Duodenal mucosa (tissue), 2 donors: Measurements from ENCODE around the gene PCBP2.
"Not testable (repeated sequence)": the region's sequence is repeated elsewhere in the genome, so short reads cannot be mapped to it uniquely, and the experiment has no call there.

Experiments
- H3K27ac ChIP-seq: one replicate; pipeline ENCODE4 v1.7.0; 2013; ENCODE audit warnings: low read depth, low read length
- H3K27me3 ChIP-seq, 2 donors: one replicate each; pipeline ENCODE4 v1.7.0; 2013; ENCODE audit warnings: low read length in 2 of 2, control low read depth in 1 of 2; ENCODE audit not compliant: insufficient read depth in 2 of 2, control insufficient read depth in 1 of 2
- H3K36me3 ChIP-seq, 2 donors: one replicate each; pipeline ENCODE4 v1.7.0; 2013; ENCODE audit warnings: low read length in 2 of 2, control low read depth in 1 of 2; ENCODE audit not compliant: insufficient read depth in 2 of 2, control insufficient read depth in 1 of 2
- H3K4me1 ChIP-seq, 2 donors: one replicate each; pipeline ENCODE4 v1.7.0; 2013; ENCODE audit warnings: low read length in 2 of 2, control low read depth in 1 of 2; ENCODE audit not compliant: insufficient read depth in 2 of 2, control insufficient read depth in 1 of 2
- H3K4me3 ChIP-seq, 2 donors: one replicate each; pipeline ENCODE4 v1.7.0; 2013; ENCODE audit warnings: low read length in 2 of 2, low read depth in 1 of 2
- H3K9ac ChIP-seq, 2 donors: one replicate each; pipeline ENCODE4 v1.7.0; 2013; ENCODE audit warnings: low read length in 2 of 2, low read depth in 1 of 2
- H3K9me3 ChIP-seq, 2 donors: one replicate each; pipeline ENCODE4 v1.7.0; 2013; ENCODE audit warnings: low read length in 2 of 2, control low read depth in 1 of 2; ENCODE audit not compliant: control insufficient read depth in 1 of 2

The PCBP2 gene

DNA sequence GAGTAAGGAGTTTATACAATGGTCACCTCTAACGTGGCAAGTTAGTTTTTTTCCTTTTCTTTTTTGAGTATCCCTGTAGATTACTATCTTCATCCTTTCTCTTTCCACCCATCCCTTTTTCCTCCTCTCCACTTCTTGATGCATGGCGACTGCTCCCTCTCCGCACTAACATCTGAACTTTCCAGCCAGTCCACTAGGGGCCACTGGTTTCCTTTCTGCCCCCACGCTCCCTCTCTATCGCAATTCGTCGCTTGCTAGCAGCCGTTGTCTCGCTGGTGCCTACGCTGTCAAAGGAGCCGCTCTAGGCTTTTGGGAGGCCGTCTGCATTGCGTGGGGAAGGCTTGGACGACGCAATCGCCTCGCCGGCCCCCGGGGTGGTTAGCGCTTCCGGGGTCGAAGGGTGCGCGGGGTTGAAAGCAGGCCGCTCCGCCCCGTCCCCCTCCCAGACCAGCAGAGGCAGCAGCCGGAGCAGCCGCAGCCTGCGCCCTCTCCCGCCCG, at the start of gene PCBP2:
Gene PCBP2, plus strand, starts transcription at position 442 of the 498 bp plus-strand sequence. CDS start 2,699 bp downstream, outside the sequence.
- H3K27ac ChIP-seq, result peak within 1 kb of the TSS; percentile 93
- H3K27me3 ChIP-seq, result no peaks in the 10 kb centered on the region
- peaks cover 26 to 28% of the 10 kb centered on the region in 2 donors for H3K4me1 ChIP-seq
- peak within 1 kb of the TSS; percentile 80 to 97 for H3K9ac ChIP-seq
- H3K36me3 ChIP-seq, result peaks cover 16 to 43% of the 10 kb centered on the region in 2 donors
- peak within 1 kb of the TSS; percentile 74 to 94 for H3K4me3 ChIP-seq
- no peaks in the 10 kb centered on the region for H3K9me3 ChIP-seq

DNA sequence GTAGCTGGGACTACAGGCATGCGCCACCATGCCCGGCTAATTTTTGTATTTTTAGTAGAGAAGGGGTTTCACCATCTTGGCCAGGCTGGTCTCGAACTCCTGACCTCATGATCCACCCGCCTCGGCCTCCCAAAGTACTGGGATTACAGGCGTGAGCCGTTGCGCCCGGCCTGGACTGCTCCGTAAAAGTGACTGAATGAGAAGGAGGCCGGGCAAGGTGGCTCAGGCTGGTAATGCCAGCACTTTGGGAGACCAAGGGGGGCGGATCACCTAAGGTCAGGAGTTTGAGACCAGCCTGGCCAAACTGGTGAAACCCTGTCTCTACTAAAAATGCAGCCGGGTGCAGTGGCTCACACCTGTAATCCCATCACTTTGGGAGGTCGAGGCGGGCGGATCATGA, 49.6 kb upstream of the PCBP2 start:
- H3K9ac ChIP-seq, H3K4me1 ChIP-seq, H3K4me3 ChIP-seq, H3K27ac ChIP-seq, H3K27me3 ChIP-seq, H3K9me3 ChIP-seq: not testable (repeated sequence)
- H3K36me3 ChIP-seq, result peaks cover 0 to 13% of the 10 kb centered on the region in 2 donors

GRCh38 chr12:53402871-53403270, 49.0 kb upstream of the PCBP2 start:
- Histone ChIP-seq H3K9ac (no peak overlapping the region), H3K4me3 (no peak overlapping the region), H3K27me3 (no peaks in the 10 kb centered on the region), H3K4me1 (no peaks in the 10 kb centered on the region), H3K27ac (no peak overlapping the region), H3K36me3 (peaks cover 0 to 13% of the 10 kb centered on the region in 2 donors), H3K9me3 (no peaks in the 10 kb centered on the region)

DNA sequence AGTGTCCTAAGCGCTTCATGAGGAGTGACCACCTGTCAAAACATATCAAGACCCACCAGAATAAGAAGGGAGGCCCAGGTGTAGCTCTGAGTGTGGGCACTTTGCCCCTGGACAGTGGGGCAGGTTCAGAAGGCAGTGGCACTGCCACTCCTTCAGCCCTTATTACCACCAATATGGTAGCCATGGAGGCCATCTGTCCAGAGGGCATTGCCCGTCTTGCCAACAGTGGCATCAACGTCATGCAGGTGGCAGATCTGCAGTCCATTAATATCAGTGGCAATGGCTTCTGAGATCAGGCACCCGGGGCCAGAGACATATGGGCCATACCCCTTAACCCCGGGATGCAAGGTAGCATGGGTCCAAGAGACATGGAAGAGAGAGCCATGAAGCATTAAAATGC, 41.0 kb upstream of the PCBP2 start:
- peaks cover 25 to 40% of the 10 kb centered on the region in 2 donors for H3K36me3 ChIP-seq
- no peaks in the 10 kb centered on the region for H3K9me3 ChIP-seq
- no peak overlapping the region for H3K27ac ChIP-seq
- no peak overlapping the region for H3K9ac ChIP-seq
- peaks cover 3 to 4% of the 10 kb centered on the region in 2 donors for H3K4me1 ChIP-seq
- no peaks in the 10 kb centered on the region for H3K27me3 ChIP-seq
- no peak overlapping the region for H3K4me3 ChIP-seq

GRCh38 chr12:53413485-53414204, 38.3 kb upstream of the PCBP2 start:
- Histone ChIP-seq H3K9me3 (no peaks in the 10 kb centered on the region), H3K4me1 (peaks cover 3 to 4% of the 10 kb centered on the region in 2 donors), H3K27ac (no peak overlapping the region), H3K36me3 (peaks cover 25 to 31% of the 10 kb centered on the region in 2 donors), H3K9ac (no peak overlapping the region), H3K4me3 (no peak overlapping the region), H3K27me3 (no peaks in the 10 kb centered on the region)

DNA sequence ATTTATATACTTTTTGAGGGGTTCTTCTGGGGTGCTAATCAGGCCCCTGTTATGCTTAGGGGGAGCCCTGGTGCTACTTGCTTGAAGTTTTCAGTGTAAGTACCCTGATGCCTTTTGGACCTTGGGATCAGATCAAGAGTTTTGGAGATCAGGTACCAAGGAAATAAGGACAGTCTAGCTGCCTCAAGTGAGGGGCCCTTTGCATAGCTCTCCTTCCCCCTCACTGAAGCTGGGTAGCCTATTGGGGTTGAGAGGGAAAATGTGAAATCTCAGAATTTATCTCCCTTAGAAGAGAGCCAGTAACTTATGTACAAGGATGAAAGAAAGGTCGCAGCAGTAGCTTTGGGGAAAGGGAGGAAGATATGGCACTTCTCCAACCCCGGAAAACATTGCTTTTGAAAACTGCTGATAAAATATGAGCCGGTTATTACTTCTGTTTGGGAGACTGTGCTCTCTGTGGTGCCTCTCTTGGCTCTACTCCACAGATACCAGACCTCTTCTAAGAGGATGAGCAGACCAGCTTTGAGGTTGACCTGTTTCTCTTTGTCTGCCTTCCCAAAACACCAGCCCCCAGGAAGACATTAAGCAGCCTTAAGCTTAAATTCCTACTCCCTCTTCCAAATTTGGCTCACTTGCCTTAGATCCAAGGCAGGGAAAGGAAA, 37.0 kb upstream of the PCBP2 start:
- H3K36me3 ChIP-seq, result peaks cover 20 to 21% of the 10 kb centered on the region in 2 donors
- H3K4me1 ChIP-seq, result peaks cover 3 to 4% of the 10 kb centered on the region in 2 donors
- no peak overlapping the region for H3K4me3 ChIP-seq
- H3K27me3 ChIP-seq, result no peaks in the 10 kb centered on the region
- no peak overlapping the region for H3K9ac ChIP-seq
- H3K9me3 ChIP-seq, result no peaks in the 10 kb centered on the region
- H3K27ac ChIP-seq, result no peak overlapping the region

DNA sequence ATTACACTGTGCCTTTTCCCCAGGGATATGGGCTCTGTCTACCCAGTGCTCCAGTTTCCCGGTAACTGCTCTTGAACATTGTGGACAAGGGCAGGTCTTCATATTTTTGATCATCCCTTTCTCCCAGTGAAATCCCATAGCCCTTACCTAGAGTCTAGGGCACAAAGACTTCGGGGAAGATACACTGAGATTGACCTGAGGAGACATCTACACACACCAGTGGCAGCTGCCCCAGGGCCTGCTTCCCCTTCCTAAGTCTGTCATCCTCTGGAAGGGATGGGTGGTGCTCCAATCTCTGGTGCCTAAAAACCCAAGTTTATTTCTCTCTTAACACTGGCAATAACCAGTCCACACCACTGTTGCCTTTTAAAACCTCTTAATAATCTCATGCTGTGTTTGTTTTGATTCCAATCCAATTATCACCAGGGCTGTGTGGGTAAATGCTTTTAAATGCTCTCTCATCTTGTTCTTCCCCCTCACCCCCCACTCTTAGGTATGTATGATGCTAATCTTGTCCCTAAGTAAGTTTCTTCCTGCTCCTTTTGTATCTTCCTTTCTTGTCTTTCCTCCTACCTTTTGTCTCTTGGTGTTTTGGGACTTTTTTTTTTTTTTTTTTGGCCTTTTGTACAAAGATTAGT, 36.0 kb upstream of the PCBP2 start:
- not testable (repeated sequence) for H3K4me1 ChIP-seq, H3K27ac ChIP-seq, H3K9ac ChIP-seq, H3K9me3 ChIP-seq, H3K27me3 ChIP-seq, H3K4me3 ChIP-seq
- peaks cover 16 to 17% of the 10 kb centered on the region in 2 donors for H3K36me3 ChIP-seq

- H3K9me3 ChIP-seq, H3K36me3 ChIP-seq, H3K9ac ChIP-seq, H3K27ac ChIP-seq, H3K27me3 ChIP-seq, H3K4me1 ChIP-seq, H3K4me3 ChIP-seq: not testable (repeated sequence)
These were observed 34.5 kb upstream of the PCBP2 start for GRCh38 chr12:53417291-53417816.

- Histone ChIP-seq H3K36me3 (no peaks in the 10 kb centered on the region), H3K9ac (no peak overlapping the region), H3K4me3 (no peak overlapping the region), H3K9me3 (no peaks in the 10 kb centered on the region), H3K27ac (no peak overlapping the region), H3K27me3 (no peaks in the 10 kb centered on the region), H3K4me1 (peaks cover 0 to 4% of the 10 kb centered on the region in 2 donors)
These were observed 33.7 kb upstream of the PCBP2 start for GRCh38 chr12:53418221-53418620.

- H3K4me1 ChIP-seq, result peaks cover 0 to 4% of the 10 kb centered on the region in 2 donors
- H3K9me3 ChIP-seq, result no peaks in the 10 kb centered on the region
- H3K36me3 ChIP-seq, result no peaks in the 10 kb centered on the region
- no peak overlapping the region for H3K4me3 ChIP-seq
- H3K27me3 ChIP-seq, result no peaks in the 10 kb centered on the region
- H3K9ac ChIP-seq, result no peak overlapping the region
- H3K27ac ChIP-seq, result no peak overlapping the region
These were observed 32.1 kb upstream of the PCBP2 start for GRCh38 chr12:53419756-53420155.
